HEK293T (cell line): ENCODE results near the gene SGK2.

Experiments
- BHLHE40 ChIP-seq: fragments of 450-650 bp; IDR thresholded peaks from 2 replicates; pipeline ENCODE4 v1.6.1; 2016; ENCODE audit warnings: mild to moderate bottlenecking, moderate library complexity, borderline replicate concordance
- ELF4 ChIP-seq: fragments of 450-650 bp; IDR thresholded peaks from 2 replicates; pipeline ENCODE4 v1.6.1; 2017; ENCODE audit warnings: antibody characterized with exemption
- FOXA1 ChIP-seq: fragments of 450-650 bp; IDR thresholded peaks from 2 replicates; pipeline ENCODE4 v1.6.1; 2016; ENCODE audit warnings: mild to moderate bottlenecking
- FOXK2 ChIP-seq: fragments of 450-650 bp; IDR thresholded peaks from 2 replicates; pipeline ENCODE4 v1.6.1; 2016; ENCODE audit warnings: mild to moderate bottlenecking
- FOXM1 ChIP-seq: fragments of 450-650 bp; IDR thresholded peaks from 2 replicates; pipeline ENCODE4 v1.6.1; 2017; ENCODE audit warnings: mild to moderate bottlenecking, borderline replicate concordance
- HDGF ChIP-seq: fragments of 450-650 bp; IDR thresholded peaks from 2 replicates; pipeline ENCODE4 v1.6.1; 2017; ENCODE audit warnings: antibody characterized with exemption, borderline replicate concordance
- LEF1 ChIP-seq: fragments of 450-650 bp; IDR thresholded peaks from 2 replicates; pipeline ENCODE4 v1.6.1; 2017; ENCODE audit warnings: mild to moderate bottlenecking, borderline replicate concordance
- NFRKB ChIP-seq: fragments of 450-650 bp; IDR thresholded peaks from 2 replicates; pipeline ENCODE4 v1.6.1; 2016; ENCODE audit warnings: mild to moderate bottlenecking, moderate library complexity
- SP1 ChIP-seq: fragments of 450-650 bp; IDR thresholded peaks from 2 replicates; pipeline ENCODE4 v1.6.1; 2017
- SUZ12 ChIP-seq: fragments of 450-650 bp; IDR thresholded peaks from 2 replicates; pipeline ENCODE4 v1.6.1; 2016; ENCODE audit warnings: mild to moderate bottlenecking
- TARDBP ChIP-seq: fragments of 450-650 bp; IDR thresholded peaks from 2 replicates; pipeline ENCODE4 v1.6.1; 2016
- ZNF384 ChIP-seq: fragments of 450-650 bp; IDR thresholded peaks from 2 replicates; pipeline ENCODE4 v1.6.1; 2016

DNA sequence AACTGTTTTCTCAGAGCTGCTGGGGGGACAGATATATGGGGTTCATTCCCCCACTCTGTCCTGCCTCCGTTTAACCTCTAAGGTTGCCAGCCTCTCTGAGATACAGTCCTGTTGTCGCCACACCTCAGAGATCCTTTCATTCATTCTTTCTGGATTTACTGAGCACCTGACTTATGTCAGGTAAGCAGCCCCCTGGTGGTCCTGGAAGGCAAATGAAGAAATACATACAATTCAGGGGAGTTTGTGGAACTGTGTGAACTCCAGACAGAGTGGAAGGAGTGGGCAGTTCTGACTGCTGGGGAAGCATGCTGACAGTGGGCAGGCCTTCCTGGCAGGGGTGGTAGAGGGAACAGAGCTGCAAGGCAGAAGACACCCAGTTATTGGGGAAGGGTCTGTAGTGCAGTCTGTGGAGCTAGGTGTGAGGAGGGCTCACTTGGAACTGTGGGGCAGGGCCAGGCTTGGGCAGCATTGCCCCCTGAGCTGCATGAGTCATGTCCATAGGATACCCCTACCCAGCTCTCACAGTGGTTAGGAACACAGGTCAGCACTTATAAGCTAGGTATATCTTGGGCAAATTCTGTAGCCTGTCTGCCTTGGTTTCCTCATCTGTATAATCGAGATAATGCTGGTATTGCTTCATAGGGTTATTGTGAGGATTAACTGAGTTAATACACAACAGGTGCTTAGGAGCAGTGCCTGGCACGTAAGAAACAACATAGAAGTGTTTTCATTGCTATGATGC, 12.8 kb upstream of the SGK2 start:
- TF ChIP-seq SP1, result no peak
- no peak for TF ChIP-seq SUZ12
- TF ChIP-seq ELF4, result no peak
- no peak for TF ChIP-seq FOXM1
- TF ChIP-seq FOXK2, result no peak
- TF ChIP-seq BHLHE40, result no peak
- no peak for TF ChIP-seq LEF1
- no peak for TF ChIP-seq NFRKB
- no peak for TF ChIP-seq HDGF
- no peak for TF ChIP-seq FOXA1
- TF ChIP-seq TARDBP, result no peak
- TF ChIP-seq ZNF384, result no peak
